ENCODE results near the gene SAFB.

The SAFB gene

DNA sequence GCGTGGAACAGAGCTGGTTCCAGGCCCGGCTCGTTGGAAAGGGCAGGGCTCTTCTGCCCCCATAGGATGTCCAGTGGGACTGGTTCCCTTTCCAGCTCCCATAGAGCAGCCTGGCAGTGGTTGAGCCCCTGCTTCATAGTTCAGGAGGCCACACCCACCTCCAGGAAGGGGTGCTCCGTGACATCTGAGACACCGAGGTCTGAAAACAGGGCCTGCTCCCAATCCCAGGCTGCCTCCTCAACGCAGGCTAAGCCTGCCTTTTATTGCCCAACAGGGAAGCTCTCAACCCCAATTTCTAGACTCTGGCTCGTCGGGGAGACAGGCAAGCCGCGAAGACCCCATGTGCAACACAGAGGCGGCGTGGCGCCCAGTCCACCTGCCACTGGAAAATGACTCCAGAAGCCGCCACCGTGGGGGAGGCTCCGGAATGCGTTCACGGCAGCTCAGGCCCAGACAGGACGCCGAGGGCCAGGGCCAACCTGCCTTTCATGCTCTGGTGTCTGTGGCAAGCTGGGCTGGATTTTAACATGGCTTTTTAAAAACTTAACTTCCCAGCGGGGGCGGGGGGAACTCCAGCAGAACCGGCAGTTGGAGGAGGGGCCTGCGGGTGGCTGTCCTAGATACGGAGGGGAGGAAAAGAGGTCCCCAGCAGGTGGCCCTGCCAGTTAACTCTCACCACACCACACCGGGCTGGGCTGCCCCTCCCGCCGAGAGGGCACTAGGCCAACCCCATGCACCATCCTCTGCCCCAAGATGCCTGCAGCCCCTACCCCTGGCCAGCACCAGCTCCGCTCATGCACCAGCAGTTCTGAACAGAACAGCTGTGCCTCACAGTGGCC, 37.2 kb upstream of the SAFB start:
- H3K4me3 ChIP-seq (ENCODE audit: low read depth, low read length) = no peak overlapping the region
- TF ChIP-seq CTCF (IDR thresholded peaks at IDR 0.05; ENCODE audit: low read depth, low read length) = no peak

- no peak overlapping the region for H3K4me3 ChIP-seq (ENCODE audit: low read depth, low read length)
- no peak for TF ChIP-seq CTCF (IDR thresholded peaks at IDR 0.05; ENCODE audit: low read depth, low read length)
Observed at GRCh38 chr19:5586300-5587070, 36.4 kb upstream of the SAFB start.

- no peak for TF ChIP-seq CTCF (IDR thresholded peaks at IDR 0.05; ENCODE audit: low read depth, low read length)
- H3K4me3 ChIP-seq (ENCODE audit: low read depth, low read length) = no peak overlapping the region
Observed at GRCh38 chr19:5587071-5587455, 35.8 kb upstream of the SAFB start.

GRCh38 chr19:5587661-5588060, 35.2 kb upstream of the SAFB start:
- TF ChIP-seq CTCF (IDR thresholded peaks at IDR 0.05; ENCODE audit: low read depth, low read length) = no peak
- H3K4me3 ChIP-seq (ENCODE audit: low read depth, low read length) = no peak overlapping the region

DNA sequence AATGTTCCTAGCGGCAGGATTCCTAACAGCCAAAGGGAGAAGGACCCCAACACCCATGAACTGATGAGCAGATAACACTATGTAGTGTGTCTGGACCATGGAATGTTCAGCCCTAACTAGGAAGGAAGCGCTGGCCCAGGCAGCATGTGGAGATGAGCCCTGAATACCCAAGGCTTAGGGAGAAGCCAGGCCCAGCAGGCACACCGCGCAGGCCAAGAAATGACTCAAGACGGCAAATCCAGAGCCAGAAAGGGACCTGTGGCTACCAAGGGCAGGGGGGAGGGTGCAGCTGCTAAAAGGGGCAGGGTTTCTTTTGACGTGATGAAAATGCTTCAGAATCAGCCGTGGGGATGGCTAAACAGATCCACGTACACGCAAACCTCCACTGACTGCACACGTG, 34.4 kb upstream of the SAFB start:
- no peak overlapping the region for H3K4me3 ChIP-seq (ENCODE audit: low read depth, low read length)
- TF ChIP-seq CTCF (IDR thresholded peaks at IDR 0.05; ENCODE audit: low read depth, low read length) = no peak

DNA sequence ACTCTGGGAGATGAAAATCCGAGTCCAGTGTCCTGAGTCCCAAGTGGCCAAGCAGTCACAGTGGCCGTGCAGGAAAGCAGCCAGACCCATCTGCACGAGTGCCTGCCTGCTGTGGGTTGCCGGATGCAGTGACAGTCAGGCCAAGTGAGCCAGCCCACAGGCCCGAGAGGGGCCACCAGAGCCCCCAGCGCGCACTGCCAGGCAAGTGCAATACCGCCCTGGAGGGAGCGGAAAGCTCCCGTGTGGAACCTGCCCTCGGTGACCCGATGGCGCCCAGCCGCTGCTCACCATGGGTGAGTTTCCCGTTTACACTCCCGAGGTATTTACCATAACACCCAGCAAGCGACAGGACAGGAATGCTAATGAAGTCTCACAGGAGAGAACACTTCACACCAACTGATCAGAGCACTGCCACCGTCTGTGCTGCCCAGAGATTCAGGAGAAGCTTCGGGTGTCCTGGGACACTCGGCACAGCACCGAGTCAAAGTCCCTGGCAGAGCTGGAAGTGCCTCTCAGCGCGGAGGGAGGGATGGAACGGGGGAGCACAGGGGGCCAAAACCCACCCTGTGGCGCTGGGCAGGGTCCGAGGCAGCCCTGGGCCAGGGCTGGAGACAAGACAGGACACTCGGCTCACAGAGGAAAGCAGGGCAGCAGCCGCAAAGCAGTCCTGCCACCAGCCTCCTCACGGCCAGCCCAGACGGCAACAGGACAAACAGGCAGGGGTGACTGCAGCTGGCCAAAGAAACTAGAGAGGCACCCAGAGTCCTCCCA, 33.8 kb upstream of the SAFB start:
- TF ChIP-seq CTCF (IDR thresholded peaks at IDR 0.05; ENCODE audit: low read depth, low read length) = no peak
- no peak overlapping the region for H3K4me3 ChIP-seq (ENCODE audit: low read depth, low read length)

All from WI38 (cell line).